Activated CD4-positive, alpha-beta T cell treated with anti-CD3 and anti-CD28 coated beads, Interleukin-2, amount 50 U/mL, for 1 hour (primary cell): Measurements from ENCODE around the gene SEMA5A.

Source experiments
- DNase-seq: peaks from one replicate; pipeline ENCODE4 v3.0.0-alpha.2; 2020

The SEMA5A gene

DNA sequence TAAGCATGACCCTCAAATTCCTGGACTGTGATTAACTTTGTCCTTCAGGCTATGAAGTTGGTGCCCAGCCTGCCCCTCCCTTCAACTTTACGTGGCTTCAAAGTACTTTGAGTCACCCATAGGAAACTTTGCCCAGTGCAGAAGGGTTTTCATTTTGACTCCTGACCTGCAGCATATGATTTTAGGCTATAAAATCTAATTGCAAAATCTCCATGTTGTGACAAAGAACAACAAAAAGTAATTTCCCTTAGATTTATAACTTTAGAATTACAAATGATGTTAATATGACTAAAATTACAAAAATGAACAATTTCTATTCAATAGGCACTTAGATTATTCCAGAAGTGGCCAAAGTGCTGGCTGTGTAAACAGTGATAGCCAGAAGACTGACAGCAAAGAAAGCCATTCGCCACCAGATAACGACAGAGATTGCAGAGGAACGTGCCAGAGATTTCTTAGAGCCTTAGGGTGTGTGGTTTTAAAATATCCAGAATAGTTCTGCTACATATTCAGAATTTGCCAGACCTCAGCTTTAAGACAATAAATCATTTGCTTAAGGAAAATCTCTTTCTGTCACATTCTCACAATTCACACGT lies 197.4 kb downstream of the SEMA5A start:
- DNase-seq, result no peak

DNA sequence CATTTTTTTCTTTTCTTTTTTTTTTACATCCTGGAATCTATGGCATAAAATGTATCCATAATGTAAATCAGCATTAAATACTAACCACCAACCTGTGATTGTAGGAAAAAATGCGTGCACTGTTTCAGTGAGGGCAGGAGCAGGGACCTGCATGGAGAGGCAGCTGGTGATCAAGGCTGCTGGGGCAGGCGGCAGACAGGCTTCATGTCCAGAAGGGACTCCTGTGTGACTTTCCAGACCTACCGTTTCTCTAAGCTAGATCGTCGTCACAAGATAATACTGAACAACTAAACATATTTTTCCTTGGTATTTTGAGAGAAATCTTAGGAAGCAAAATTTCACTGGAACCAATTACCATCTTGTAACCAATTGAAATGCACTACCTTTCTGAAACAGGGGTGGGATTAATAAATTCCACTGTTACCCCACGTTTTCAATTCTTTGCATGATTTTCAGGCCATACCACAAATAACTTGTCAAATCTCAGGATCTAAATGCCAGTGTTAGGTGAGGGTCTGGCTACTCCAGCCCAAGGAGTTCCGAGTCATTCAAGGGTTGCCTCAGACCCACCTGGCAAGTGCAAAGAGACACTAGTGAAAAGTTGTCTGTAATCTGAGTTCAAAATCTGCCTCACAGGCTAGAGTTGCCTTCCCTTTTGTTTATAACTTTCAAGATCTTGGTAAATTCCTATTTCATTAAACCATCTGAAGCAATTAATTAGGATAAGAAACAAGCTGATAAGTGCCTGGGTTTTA lies 198.2 kb downstream of the SEMA5A start:
- no peak for DNase-seq

DNA sequence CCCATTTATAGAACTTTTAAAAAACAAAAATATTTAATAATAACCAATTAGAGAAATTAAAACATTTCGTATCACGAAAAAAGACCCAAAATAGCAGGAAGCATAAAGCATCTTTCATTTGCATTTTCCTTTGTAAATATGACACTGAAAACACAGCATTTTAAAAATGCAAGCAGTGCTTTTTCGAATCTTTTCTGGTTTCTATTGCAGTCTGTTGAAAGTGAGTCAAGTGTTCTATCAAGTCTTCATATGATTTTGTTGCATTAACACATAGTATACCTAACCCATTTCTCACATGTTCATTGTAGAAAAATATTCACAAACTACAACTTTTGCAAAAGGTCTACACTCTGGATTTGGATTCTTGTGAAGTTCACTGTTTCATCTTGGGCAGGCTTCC lies 198.8 kb downstream of the SEMA5A start:
- DNase-seq, result no peak

DNA sequence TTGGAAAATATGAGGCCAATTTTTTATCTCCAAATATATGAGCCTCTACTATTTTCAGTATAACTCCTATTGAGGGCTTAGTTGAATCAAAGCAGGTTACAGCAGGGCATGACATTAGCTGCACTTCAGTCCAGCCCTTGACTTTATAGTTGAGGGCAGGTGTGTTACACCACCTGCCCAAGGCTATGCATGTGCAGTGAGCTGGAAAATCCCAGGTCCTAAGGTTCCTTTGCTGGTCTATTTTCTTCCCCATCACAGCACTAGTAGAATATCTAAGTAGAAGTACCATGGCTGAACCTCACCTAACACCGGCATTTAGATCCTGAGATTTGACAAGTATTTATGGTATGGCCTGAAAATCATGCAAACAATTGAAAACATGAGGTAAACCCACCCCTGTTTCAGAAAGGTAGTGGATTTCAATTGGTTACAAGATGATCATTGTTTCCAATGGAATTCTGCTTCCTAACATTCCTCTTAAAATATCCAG lies 201.1 kb downstream of the SEMA5A start:
- DNase-seq, result no peak

DNA sequence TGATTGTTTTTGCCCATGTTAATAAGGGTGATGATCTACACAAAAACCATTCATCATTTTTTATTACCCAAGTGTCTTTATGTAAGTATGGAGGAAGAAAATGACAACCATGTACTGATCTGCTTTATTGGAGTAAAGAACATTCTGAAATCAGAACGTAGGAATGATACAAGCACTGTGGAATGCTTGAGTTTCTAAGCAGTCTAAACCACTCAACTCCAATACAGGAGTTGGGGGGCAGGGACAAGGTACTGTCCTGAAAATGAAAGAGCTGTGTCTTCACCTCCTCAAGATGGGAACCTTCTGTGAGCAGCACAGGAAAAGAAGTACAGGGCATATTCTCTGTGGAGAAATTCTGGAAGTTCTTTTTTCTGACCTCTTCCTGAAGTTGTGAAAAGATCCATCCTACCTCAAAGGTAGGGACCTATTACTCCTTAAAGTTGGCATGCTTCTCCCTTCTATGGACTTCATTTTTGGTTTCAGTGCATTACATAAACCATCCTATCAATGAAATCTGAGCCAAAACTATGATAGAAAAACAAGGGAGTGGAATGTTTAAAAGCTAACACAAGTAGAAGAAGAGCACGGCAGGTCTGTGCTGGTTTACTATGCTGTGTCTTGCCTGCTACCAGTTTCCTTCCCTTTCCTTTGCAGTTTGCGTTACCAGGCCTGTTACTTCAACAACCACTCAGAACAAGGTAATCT lies 202.6 kb downstream of the SEMA5A start:
- DNase-seq, result no peak

DNA sequence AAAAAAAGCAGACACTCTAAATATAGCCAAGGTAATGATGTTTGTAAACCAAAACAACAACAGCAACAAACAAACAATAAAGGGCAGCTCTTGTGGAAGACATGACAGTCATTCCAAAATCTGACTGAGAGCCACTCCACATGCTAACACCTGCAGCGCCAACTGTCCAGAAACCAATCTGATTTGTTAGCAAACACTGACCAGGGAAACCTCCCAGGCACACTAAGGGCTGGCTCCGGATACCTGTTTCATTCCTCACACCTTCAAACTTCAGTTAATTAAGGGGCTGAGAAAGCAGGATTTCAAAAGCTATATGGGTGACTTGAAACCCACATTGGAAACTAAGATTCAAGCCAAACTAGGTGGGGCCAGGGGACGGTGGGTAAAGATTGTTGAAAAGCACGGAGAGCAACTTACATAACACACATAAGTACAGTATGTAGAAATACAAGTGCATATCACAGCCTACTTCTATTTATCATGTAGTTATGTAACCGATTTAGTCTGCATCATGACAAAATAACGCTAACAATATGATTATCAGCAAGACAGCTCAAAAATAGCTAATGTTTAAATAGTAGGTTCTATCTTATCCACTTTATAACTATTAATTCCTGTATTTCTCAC lies 203.6 kb downstream of the SEMA5A start:
- no peak for DNase-seq

DNA sequence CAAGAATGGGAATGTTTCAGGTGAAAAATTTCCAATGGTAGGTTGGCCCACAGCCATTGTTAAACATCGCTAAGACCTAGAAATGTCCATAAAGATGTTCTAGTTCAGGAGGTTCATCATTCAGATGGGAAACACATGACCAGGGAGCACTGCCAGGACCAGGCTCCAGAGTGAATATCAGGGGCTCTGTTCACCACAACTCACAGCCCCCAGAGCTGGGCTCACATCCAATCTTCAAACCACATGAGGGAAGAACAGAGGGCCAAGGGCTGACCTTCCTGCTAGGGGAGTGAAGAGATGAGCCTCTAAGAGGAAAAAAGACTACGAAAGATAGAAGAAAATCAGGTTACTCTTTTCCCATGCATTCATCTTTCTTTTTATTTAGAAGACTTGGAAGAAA lies 205.8 kb downstream of the SEMA5A start:
- DNase-seq, result no peak

DNA sequence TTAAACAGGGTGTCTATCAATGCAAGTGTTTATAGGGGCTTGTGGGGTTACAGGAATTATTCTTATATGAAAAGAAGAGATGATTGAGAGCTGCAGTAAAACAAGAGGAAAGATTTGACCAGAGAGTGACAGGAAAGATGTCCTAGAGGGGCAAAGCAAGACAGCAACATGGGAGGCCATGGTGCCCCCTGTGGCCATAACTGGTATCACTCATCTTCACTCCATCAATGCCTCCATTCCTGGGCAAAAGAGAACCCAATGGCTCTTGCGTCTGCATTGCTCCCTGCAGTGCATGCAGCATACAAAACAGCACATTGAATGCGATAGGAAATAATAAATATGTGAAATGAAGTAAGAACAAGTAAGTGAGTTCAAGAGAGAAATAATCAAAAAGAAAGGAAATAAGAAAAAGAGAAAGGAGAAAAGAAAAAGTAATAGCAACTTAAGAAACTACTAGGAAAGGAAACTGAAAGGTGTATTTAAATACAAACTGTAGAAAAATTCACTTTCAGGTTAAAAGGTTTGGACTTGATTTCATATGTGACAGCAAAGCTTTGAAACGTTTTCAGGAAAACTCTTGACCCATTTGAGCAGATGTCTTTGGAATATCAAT lies 206.6 kb downstream of the SEMA5A start:
- DNase-seq, result no peak

DNA sequence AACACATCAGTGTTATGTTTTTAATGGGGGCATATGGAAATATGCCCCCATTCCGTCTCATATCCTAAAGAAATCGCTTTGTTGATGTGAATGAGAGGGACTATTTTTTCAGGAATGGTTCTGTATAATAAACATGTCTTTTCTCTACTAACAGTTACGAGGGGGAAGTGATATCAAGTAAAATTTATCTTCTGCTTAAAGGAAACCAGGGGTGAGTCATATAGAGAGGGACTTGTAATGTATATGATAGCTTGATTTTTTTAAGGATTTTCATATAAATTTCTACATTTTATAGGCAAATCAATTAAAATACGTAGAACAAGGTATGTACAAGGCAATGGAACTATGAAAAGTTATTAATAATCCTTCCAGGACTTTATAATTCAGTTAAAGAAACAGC lies 207.1 kb downstream of the SEMA5A start:
- DNase-seq, result no peak

DNA sequence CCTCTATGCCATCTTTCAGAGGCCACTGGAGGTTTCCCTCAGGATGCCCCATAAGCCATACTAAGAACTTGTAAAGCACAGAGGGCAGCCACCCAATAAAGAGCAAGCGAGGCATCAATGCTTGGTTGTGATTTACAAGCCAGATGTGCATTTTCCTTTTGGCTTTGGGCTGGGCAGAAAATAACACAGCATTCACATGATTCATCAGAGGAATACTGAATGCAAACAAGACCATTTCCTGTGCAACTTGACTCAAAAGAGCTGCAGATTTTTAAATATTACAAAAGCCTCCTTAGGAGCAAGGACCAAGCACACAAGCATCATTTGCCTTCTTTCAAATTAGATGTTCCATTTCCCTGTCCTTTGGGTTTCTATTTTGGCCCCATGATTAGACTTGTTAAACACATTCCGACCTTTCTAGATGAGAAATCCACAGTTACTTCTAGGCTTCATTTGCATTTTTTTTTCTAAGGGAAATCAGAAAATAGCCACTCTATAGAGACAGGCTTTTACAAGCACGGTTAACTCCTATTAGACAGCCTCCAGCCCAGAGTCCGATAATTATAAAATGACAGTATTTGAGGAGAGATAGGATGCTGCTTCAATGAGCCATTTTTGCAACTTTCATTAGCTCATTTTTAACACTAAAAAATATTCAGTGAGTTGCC lies 207.8 kb downstream of the SEMA5A start:
- no peak for DNase-seq

DNA sequence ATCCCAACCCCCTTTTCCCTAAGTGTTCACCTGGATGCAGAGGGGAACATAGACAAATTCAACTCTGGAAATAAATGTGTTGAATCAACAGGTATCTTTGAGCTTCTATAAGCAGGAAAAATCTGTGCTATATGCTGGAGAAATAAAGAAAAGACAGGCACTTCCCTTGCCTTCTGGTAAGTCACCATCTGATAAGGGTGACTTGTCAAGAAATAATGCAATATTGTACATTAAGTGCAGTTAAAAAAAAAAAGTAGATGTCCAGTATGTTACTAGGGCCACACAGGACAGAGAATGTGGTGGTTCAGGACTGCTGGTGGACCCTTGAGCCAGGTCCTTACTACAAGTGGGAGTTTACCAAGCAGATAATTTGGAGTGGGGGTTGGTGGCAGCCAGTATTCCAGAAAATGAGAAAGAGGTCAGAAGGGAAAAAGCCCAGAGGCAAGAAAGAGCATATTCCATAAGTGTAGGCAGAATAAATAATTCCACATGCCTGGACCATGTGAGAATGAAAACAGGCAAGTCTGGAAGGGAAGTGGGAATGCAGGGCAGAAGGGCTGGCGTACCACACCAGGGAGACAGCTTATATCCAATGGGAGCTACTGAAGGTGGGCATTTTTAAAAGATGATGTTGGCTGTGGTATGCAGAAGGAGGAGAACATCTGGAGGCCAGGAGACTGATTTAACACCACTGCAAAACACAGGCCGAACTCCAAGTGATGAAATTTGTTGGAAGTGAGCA lies 209.9 kb downstream of the SEMA5A start:
- DNase-seq, result no peak

DNA sequence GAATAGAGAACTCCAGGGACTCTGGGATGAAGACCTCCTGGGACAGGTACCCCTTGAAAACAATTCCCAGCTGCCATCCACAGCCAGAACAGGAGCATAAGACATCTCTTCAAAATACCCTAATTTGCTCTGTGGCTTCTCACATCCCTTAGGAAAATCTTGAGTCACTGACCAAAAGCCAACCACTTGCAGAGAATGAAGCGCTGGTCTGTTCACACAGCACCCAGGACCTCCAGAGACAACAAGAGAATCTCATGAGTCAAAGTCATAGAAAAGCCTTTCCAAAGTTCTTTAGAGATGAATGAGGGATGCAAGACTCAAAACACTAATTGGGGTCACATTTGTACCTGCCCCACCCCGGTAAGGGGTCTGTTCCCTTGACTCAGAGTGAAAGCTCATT lies 210.6 kb downstream of the SEMA5A start:
- no peak for DNase-seq

DNA sequence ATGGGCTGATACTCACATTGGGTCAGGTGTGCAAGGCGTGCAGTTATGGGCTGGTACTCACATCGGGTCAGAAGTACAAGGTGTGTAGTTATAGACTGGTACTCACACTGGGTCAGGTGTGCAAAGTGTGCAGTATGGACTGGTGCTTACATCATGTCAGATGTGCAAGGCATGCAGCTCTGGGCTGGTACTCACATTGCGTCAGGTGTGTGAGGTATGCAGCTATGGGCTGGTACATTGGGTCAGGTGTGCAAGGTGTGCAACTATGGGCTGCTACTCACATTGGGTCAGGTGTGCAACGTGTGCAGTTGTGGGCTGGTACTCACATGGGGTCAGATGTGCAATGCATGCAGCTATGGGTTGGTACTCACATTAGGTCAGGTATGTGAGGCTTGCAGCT lies 213.8 kb downstream of the SEMA5A start:
- DNase-seq, result no peak

DNA sequence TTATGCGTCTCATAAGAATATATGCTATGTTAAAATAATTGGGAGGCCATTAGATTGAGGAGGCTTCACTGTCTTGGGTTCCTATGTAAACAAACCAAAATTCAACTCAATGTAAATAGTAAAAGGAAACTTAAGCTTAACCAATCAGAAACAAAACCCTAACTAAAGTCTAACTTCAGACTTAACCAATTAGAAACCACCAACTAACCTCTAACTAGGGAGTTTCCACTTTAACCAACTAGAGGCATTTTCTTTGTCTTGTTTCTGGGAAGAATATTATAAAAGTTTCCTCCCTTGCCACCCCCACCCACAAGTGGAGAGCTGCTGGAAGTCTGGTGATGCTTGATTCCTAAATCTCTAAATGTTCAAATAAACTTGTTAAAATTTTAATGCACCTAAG lies 214.5 kb downstream of the SEMA5A start:
- DNase-seq, result no peak

DNA sequence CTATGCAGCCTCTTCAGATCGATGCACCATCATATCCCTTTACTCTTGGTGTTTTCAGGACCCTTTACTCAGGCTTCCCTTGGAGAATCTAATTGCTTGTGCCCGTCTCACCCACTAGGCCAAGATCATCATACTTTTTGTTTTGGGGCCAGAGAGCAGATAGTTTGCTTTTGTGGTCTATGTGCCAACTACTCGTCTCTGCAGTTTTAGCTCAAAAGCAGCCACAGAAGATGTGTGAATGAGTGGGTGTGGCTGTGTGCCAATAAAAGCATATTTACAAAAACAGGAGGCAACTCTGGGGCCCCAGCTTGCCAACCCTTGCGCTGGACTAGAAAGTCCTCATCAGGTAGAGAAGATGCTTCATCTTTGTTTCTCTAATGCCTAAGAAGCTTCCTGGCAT lies 216.8 kb downstream of the SEMA5A start:
- DNase-seq, result no peak

DNA sequence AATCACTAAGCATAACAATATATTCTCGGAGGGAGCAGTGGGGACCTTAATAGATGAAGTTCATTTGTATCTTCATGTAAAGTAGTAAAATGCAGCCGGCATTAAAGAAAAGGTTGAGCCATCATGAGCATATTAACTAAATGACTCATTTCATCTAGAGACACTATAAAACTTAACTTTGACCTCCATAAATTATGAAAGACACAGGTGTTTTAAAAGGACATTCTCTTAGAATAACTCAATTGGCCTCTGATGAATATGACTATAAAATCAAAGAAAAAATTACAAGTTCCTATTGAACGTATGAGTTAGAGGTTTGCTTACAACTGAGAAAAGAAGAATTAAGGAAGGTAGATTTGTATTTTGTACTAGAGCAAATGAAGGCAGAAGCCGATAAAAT lies 220.3 kb downstream of the SEMA5A start:
- DNase-seq, result no peak

DNA sequence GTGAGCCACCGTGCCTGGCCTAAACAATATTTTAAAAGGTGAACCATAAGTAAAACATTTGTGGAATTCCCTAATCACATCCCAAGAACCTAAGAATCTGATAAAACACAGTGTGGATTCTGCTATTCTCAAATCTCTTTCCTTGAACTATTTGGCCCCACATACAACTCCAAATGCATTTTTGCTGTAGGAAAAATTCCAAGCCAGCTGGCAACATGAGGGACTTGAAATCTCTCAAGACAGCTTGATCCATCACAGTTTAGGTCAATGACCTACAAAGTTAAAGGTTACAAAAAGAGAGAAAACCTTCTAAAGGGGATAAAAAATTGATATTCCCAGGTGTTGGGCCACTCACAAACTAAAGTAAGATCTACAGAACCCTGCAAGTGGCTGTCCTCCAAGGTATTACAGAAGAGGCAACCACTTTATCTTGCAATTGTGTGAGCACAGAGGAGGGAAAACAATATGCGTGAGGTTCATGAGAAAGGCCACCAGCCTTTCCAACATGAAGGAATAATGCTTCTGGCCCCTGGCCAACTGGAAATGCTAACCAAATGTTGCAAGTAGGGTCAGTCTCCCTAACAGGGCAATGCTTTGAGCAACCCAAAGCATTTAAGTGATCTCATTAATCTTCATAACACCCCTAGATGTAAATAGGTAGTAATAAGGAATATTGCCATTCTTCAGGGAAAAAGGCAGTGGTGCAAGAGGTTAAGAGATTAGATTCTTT lies 221.4 kb downstream of the SEMA5A start:
- no peak for DNase-seq

DNA sequence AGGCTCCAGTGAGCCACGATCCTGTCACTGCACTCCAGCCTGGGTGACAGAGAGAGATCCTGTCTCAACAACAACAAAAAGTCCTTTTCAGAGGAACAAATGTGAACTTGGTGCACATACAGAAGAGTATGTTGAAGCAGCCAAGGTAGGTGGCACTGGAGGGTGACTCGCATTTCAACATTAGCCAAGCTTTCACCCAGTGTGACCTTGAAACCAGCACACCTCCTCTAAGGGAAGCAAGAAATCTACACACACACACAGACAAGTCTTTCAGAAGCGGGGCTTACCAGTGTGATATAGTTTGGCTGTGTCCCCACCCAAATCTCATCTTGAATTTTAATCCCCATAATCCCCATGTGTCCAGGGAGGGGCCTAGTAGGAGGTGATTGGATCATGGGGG lies 225.2 kb downstream of the SEMA5A start:
- DNase-seq, result no peak

DNA sequence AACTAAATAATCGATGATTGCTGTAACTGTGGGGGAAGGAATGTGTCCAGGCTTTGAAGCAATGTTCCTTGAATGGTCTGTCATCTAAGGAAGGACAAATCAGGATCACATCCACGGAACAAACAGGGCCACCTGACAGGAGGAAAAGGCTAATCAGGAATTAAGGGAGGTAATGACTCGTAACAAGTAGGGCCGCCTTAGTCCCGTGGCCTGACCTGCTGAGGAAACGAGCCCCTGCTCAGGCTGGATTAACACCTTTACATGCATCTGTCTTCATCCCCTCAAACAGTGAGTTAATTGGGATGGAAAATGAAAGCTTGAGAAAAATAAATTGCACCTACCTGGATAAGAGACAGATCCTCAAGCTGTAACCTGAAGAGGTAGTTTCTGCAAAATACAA lies 227.8 kb downstream of the SEMA5A start:
- DNase-seq, result no peak

DNA sequence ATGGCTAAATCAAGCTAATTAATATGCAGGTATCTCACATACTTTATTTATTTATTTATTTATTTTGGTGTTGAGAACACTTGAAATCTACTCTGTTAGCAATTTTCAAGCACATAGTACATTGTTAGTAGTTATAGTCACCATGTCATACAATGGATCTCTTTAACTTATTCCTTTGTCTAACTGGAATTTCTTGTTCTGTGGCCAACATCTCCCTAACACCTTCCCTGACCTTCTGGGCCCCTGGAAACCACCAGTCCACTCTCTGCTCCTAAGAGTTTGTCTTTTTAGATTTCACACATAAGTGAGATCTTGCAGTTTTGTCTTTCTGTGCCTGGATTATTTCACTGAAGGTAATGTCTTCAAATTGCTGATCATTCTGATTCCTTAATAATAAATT lies 229.1 kb downstream of the SEMA5A start:
- no peak for DNase-seq

DNA sequence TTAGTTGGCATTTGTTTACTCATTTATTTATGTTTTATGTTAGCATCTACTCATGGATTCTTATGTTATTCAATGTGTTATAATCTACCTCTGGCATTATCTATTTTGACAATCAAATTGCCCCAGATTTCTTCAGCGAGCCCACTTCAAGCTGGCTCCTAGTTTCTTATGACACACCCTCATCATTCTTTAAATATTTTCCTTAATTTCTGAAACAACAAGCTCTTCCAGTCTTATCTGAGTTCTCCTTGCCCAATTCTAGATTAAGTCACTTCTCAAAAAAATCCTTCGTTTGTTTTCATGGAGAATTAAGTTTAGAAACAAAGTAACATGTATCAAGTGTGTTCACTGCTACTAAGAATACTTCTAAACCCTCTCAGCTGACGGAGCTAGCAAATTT lies 229.8 kb downstream of the SEMA5A start:
- DNase-seq, result no peak
